CD4-positive, alpha-beta T cell treated with Interleukin-2 at 100 ng/mL for 4 hours (primary cell): Measurements from ENCODE around the gene DFFA.
"Not testable (repeated sequence)": the region's sequence is repeated elsewhere in the genome, so short reads cannot be mapped to it uniquely, and the experiment has no call there.

Experiments
- DNase-seq: peaks from one replicate; pipeline ENCODE4 v3.0.0-alpha.2; 2020; ENCODE audit warnings: low spot score

Gene DFFA

DNA sequence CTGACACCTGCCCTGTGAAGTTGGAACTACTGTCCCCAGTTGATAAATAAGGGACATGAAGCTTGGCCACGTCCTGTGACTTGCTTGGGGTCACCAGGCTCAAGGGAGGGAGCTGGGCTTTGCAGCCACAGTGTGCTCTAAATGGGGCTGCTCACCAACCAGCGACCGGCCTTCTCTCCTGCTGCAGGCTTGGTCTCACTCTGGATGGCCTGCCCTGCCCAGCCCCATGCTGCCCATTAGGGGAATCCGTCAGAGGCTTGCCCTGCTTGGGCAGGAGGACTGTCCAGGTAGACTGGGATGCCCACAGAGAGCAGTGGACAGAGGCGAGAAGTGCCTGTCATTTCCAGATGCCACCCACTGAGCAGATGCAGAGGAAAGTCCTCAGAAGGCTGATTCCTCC lies 43.3 kb downstream of the DFFA start:
- DNase-seq = no peak

DNA sequence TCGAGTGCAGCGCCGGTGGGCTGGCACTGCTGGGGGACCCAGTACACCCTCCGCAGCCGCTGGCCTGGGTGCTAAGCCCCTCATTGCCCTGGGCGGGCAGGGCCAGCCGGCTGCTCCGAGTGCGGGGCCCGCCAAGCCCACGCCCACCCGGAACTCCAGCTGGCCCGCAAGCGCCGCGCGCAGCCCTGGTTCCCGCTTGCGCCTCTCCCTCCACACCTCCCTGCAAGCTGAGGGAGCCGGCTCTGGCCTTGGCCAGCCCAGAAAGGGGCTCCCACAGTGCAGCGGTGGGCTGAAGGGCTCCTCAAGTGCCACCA lies 45.8 kb downstream of the DFFA start:
- not testable (repeated sequence) for DNase-seq

DNA sequence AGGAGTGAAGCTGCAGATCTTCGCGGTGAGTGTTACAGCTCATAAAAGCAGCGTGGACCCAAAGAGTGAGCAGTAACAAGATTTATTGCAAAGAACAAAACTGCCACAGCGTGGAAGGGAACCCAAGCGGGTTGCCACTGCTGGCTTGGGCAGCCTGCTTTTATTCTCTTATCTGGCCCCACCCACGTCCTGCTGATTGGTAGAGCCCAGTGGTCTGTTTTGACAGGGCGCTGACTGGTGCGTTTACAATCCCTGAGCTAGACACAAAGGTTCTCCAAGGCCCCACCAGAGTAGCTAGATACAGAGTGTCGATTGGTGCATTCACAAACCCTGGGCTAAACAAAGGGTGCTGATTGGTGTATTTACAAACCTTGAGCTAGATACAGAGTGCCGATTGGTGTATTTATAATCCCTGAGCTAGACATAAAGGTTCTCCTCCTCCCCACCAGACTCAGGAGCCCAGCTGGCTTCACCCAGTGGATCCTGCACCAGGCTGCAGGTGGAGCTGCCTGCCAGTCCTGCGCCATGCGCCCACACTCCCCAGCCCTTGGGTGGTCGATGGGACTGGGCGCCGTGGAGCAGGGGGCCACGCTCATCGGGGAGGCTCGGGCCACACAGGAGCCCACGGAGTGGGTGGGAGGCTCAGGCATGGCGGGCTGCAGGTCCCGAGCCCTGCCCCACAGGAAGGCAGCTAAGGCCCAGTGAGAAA lies 46.3 kb downstream of the DFFA start:
- DNase-seq = not testable (repeated sequence)

DNA sequence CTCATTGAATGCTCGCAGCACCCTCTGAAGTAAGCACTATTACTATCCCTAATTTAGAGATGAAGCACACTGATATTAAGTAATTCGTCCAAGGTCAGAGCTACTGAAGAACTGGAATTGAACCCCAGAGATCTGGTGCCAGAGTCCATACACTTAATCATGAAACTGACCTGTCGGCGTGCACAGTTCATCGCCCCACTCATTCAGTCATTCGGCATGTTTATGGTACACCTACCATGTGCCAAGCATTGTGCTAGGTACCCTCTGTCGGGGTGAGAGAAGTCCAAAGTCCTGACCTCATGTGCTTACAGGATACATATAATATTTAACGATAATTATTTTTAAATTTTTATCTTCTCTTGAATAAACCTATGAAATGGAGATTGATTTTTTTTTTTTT lies 47.7 kb downstream of the DFFA start:
- DNase-seq = no peak

DNA sequence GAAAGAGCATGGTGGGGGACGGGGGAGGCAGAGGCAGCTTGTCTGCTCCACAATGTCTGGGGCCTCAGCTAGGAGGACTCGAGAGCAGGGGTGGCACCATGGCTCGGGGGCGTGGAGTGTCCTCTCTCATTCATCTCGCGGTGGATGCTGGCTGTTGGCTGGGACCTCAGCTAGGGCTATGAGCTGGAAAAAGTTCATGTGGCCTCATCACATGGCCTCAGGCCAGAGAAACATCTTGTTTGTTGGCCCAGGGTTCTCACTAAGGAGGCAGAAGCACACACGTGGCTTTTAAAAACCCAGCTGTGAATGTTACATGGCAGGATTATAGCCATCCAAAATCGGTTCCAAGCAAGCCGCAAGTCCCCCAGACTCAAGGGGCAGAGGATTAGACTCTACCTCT lies 48.3 kb downstream of the DFFA start:
- no peak for DNase-seq

DNA sequence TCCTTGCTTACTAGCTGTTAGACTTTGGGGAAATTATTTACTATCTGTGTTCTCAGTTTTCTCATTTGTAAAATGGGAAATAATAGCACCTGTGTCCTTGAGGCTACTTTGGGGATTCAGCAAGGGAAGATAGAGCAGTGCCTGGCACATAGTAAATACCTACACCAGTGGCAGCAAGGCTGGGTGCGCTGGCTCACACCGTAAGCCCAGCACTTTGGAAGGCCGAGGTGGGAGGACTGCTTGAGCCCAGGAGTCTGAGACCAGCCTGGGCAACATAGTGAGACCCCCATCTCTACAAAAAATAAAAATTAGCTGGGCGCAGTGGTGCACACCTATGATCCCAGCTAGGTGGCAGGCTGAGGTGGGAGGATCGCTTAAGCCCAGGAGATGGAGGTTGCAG lies 50.7 kb downstream of the DFFA start:
- no peak for DNase-seq

DNA sequence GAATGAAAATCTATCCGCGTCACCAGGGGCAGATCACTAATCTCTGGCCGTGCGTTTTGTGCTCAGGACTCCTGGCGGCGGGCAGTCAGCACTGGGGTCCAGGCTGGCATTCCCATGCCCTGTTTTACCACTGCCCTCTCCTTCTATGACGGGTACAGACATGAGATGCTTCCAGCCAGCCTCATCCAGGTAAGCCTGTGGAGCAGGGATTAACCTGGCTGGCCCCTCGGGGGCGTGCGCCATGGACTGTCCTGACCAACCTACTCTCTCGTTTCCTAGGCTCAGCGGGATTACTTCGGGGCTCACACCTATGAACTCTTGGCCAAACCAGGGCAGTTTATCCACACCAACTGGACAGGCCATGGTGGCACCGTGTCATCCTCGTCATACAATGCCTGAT lies 53.0 kb downstream of the DFFA start:
- DNase-seq = no peak

DNA sequence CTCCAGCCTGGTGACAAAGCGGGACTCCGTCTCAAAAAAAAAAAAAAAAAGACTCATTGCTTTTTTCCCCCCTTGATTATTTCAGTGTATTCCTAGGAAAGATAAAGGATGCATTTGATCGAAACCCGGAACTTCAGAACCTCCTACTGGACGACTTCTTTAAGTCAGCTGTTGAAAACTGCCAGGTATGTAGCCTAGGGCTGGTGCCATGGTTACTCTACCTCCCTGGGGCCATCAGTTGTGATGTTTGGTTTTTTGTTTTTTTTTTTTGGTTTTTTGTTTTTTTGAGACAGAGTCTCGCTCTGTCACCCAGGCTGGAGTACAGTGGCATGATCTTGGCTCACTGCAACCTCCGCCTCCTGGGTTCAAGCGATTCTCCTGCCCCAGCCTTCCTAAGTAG lies 53.6 kb downstream of the DFFA start:
- DNase-seq = not testable (repeated sequence)

DNA sequence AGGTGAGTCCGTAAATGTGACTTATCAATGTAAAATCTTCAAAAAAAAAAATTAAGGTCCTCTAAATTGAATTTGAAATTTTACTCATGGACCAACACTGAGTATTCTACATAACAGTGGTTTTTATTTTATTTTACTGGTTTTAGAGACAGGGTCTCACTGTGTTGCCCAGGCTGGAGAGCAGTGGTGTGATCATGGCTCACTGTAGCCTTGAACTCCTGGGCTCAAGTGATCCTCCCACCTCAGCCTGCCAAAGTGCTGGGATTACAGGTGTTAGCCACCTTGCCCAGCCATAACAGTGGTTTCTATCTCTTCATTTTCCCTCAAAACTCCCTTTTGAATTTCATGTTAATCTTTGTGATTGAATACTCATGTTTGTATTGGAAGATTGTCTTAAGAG lies 56.4 kb downstream of the DFFA start:
- DNase-seq = not testable (repeated sequence)

DNA sequence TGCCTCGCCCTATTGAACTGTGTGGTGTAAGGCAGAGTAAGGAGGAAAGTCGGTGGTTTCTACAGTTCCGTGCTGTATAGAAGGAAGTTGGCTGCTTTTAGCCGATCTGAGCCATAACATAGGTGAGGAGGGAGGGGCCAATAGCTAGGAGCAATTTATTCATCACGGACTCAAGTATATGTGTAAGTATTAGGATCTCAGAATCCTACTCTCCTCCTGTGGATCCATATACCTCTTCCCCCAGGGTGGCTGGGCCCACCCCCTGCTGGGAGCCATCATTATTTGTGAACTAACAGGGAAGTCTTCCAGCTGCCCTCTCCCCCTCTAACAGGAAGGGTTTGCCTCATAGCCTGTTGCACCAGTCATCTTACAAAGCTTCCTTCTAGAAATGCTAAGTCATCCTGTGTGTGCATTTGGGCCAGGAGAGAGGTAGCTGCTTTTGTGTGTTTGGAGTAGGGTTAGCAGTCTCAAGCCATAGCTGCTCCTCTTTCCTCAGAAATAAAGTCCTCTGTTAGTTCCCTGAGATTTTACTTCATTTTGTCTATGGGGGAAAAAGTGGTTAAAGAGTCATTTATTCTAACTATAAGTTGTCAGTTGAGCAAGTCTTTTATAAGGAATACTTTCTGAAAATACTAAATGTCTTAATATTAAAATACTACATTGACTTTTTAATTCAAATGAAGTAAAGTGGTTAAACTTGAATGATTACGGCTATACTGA lies 57.0 kb downstream of the DFFA start:
- DNase-seq = peak; percentile 4

DNA sequence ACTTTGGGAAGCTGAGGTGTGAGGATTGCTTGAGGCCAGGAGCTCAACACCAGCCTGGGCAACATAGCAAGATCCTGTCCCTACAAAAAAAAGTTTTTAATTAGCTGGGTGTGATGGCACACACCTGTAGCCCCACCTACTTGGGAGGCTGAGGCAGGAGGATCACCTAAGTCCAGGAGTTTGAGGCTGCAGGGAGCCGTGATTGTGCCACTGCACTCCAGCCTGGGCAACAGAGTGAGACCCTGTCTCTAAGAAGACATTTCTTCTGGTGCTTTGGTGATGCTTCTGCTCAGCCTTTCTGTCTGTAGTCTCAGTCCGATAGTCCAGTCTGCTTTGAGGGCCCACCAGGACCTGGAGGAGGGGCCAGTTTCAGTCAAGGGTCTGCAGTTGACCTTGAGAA lies 65.1 kb downstream of the DFFA start:
- DNase-seq = no peak
